Measurements from ENCODE around the gene MUC7.

The MUC7 gene

DNA sequence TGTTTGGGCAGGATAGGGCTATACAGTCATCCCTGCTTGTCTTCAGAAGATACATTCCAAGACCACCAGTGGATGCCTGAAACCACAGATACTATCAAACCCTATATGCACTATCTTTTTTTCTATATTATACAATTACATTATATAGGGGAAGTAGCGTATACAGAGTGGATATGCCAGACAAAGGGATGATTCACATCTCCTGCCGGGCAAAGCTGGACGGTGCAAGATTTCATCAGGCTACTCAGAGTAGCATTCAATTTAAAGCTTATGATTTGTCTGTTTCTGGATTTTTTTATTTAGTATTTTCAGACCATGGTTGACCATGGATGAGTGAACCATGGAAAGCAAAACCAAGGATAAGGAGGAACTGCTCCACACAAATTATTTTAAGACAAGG lies 39.4 kb downstream of the MUC7 start:
- H3K4me1 Mint-ChIP-seq (ENCODE audit: low read depth) = no peaks in the 10 kb centered on the region
- H3K36me3 Mint-ChIP-seq (ENCODE audit: low read depth) = no peaks in the 10 kb centered on the region
- H3K27me3 Mint-ChIP-seq = peaks cover 10% of the 10 kb centered on the region
- H3K4me3 Mint-ChIP-seq = no peak overlapping the region
- no peak overlapping the region for H3K27ac Mint-ChIP-seq
- no peaks in the 10 kb centered on the region for H3K9me3 Mint-ChIP-seq

DNA sequence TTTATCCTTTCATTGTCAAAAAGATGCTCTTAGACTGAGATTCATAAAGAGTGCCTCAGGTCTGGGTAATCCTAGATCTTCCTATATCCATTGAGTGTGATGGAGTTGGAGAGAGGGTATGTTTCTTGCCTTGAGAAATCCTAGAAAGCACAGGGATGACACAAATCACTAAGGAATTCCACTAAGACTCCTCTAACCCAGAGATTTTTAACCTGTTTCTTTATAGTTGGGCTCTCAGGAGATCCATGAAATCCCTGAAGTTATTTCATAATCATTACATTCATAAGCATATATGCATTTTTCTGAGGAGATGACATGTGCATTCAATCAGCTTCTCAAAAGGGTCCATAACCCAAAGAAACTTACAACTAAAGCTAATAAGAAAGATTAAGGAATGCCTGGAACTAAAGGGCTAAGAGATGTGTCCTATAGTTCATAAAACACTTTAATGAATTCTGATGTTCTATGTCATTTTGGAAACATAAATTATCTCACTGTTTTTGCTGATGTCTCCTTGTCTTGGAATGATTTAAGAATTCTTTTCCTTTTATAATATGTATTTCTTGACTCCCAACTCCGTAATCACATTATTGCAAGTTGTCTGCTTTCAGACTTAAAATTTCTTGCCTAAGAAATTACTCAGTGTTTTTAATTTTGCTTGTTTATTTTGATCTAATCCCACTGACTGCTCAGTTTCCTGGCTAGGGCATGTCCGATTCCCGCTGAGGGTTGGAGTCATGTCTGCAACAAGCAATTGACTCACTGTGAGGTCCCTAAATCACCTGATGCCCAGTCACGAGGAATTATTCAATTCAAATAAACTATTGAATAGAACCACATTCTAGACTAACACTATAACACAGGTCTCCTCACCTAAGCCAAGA lies 43.6 kb downstream of the MUC7 start:
- no peaks in the 10 kb centered on the region for H3K4me1 Mint-ChIP-seq (ENCODE audit: low read depth)
- H3K36me3 Mint-ChIP-seq (ENCODE audit: low read depth) = no peaks in the 10 kb centered on the region
- H3K9me3 Mint-ChIP-seq = no peaks in the 10 kb centered on the region
- no peak overlapping the region for H3K27ac Mint-ChIP-seq
- no peak overlapping the region for H3K4me3 Mint-ChIP-seq
- peaks cover 10% of the 10 kb centered on the region for H3K27me3 Mint-ChIP-seq

DNA sequence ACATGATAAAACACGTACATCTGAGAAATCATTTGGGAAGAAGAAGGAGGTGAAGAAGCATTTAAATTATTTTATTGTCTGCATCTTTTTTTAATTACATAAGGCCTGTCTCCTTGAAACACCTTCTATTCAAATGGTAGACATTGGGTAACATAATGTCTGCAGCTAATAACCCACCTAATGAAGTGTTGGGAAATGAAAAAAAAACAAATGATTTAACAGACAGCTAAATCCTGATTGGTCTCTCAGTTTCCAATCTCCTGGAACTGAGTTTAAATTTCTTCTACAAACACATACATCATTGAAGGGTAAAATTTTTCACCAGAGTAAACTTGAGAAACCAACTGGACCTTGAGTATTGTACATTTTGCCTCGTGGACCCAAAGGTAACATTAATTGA lies 46.3 kb downstream of the MUC7 start, which contains the start of gene AMTN:
AMTN (plus strand) TSS at position 301 of the 400 bp plus-strand sequence. CDS start 209 bp downstream, outside the sequence.
- Mint-ChIP-seq H3K36me3 (ENCODE audit: low read depth) (no peaks in the 10 kb centered on the region), H3K4me1 (ENCODE audit: low read depth) (no peaks in the 10 kb centered on the region), H3K4me3 (no peak within 1 kb of the TSS), H3K27me3 (peaks cover 9% of the 10 kb centered on the region), H3K27ac (no peak within 1 kb of the TSS), H3K9me3 (no peaks in the 10 kb centered on the region)

DNA sequence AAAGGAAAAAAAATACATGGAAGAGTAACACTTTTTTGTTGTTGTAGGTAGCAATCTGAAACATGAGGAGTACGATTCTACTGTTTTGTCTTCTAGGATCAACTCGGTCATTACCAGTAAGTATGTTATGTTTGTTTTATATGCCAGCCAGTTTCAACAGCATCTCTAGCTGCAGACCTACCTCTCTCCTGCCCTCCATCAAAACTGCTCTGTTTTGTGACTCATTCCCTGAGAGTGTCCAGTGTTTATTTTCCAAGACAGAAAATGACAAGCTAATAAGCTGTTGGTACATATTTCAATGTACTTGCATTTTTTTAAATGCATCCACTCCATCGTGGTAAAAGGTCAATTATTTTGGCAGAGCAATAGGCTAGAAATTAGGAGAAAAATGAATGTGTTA lies 46.7 kb downstream of the MUC7 start:
- no peak overlapping the region for H3K27ac Mint-ChIP-seq
- no peaks in the 10 kb centered on the region for H3K36me3 Mint-ChIP-seq (ENCODE audit: low read depth)
- no peaks in the 10 kb centered on the region for H3K9me3 Mint-ChIP-seq
- H3K4me3 Mint-ChIP-seq = no peak overlapping the region
- H3K4me1 Mint-ChIP-seq (ENCODE audit: low read depth) = no peaks in the 10 kb centered on the region
- H3K27me3 Mint-ChIP-seq = peaks cover 4% of the 10 kb centered on the region

DNA sequence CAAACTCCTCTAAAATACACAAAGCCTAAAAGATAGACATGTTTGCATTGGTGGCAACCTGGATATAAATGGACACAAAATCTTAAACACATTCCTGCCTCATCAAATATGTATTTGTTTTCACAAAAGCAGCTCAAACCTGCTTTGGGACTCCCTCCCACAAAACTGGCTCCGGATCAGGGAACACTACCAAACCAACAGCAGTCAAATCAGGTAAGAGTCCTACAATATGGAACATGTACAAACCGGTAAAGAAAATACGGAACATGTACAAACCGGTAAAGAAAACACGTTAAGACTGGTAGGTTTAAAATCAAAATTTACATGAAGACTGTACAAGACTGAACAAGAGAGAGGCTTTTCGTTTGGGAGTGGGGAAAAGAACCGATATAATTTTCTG lies 50.6 kb downstream of the MUC7 start:
- H3K27ac Mint-ChIP-seq = no peak overlapping the region
- H3K36me3 Mint-ChIP-seq (ENCODE audit: low read depth) = no peaks in the 10 kb centered on the region
- H3K9me3 Mint-ChIP-seq = no peaks in the 10 kb centered on the region
- no peaks in the 10 kb centered on the region for H3K4me1 Mint-ChIP-seq (ENCODE audit: low read depth)
- H3K27me3 Mint-ChIP-seq = peaks cover 9% of the 10 kb centered on the region
- no peak overlapping the region for H3K4me3 Mint-ChIP-seq

GRCh38 chr4:70530997-70531396 lies 59.0 kb downstream of the MUC7 start:
- no peaks in the 10 kb centered on the region for H3K36me3 Mint-ChIP-seq (ENCODE audit: low read depth)
- no peak overlapping the region for H3K27ac Mint-ChIP-seq
- H3K27me3 Mint-ChIP-seq = peaks cover 17% of the 10 kb centered on the region
- H3K9me3 Mint-ChIP-seq = no peaks in the 10 kb centered on the region
- H3K4me3 Mint-ChIP-seq = no peak overlapping the region
- no peaks in the 10 kb centered on the region for H3K4me1 Mint-ChIP-seq (ENCODE audit: low read depth)

GRCh38 chr4:70531981-70532380 lies 60.0 kb downstream of the MUC7 start:
- H3K27ac Mint-ChIP-seq = no peak overlapping the region
- no peak overlapping the region for H3K4me3 Mint-ChIP-seq
- no peaks in the 10 kb centered on the region for H3K4me1 Mint-ChIP-seq (ENCODE audit: low read depth)
- no peaks in the 10 kb centered on the region for H3K9me3 Mint-ChIP-seq
- peaks cover 15% of the 10 kb centered on the region for H3K27me3 Mint-ChIP-seq
- no peaks in the 10 kb centered on the region for H3K36me3 Mint-ChIP-seq (ENCODE audit: low read depth)

Measured in stimulated activated naive CD8-positive, alpha-beta T cell treated with anti-CD3 and anti-CD28 coated beads, Interleukin-15, Interleukin-2, amounts not matched to agents 100 ng/mL and 50 ng/mL, for 24 hours (primary cell).